ENCODE measurements around the gene CHMP2A.
"Not testable (repeated sequence)": the region's sequence is repeated elsewhere in the genome, so short reads cannot be mapped to it uniquely, and the experiment has no call there.

Gene CHMP2A

GRCh38 chr19:58547323-58548312 lies 7.3 kb downstream of the CHMP2A start:
- no peak for TF ChIP-seq JUND (IDR thresholded peaks at IDR 0.05; ENCODE audit: low read depth)
- in situ Hi-C loops (cut with HindIII; ENCODE audit: low pct_unique_long_range_greater_than_20kb, low sequenced_read_pairs) = no loop called here
- DNase-seq (ENCODE audit: low read depth in 1 of 2, low spot score in 1 of 2) = no peak

GRCh38 chr19:58546019-58546530 lies 8.8 kb downstream of the CHMP2A start:
- no peak for DNase-seq (ENCODE audit: low read depth in 1 of 2, low spot score in 1 of 2)
- TF ChIP-seq JUND (IDR thresholded peaks at IDR 0.05; ENCODE audit: low read depth) = no peak
- in situ Hi-C loops (cut with HindIII; ENCODE audit: low pct_unique_long_range_greater_than_20kb, low sequenced_read_pairs) = no loop called here

DNA sequence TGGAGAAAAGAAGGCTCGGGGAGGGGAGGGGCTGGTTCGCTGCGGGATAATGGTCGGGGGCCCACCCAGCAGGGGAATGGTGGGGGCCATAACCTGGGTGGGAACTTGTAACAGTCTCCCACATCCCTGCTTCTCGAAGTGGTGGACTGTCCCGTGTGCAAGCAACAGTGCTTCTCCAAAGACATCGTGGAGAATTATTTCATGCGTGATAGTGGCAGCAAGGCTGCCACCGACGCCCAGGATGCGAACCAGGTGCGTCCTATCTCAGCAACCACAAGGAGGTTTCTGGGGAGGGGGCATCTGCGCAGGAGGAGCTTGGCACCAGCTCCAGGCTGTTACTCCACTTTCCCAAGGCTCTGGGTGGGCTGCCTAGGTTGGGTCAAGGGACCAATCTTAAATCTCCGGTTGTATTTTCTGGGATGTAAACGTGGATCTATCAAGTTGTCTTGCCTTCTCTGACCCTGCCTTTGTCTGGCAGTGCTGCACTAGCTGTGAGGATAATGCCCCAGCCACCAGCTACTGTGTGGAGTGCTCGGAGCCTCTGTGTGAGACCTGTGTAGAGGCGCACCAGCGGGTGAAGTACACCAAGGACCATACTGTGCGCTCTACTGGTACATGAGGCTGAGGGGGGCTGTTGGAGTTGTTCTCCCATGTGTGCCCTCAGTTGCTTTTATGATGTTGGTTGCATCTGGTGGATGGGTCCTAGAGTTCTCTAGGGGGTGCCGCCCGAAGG lies 9.5 kb downstream of the CHMP2A start:
- no peak for DNase-seq (ENCODE audit: low read depth in 1 of 2, low spot score in 1 of 2)
- in situ Hi-C loops (cut with HindIII; ENCODE audit: low pct_unique_long_range_greater_than_20kb, low sequenced_read_pairs) = no loop called here
- no peak for TF ChIP-seq JUND (IDR thresholded peaks at IDR 0.05; ENCODE audit: low read depth)

DNA sequence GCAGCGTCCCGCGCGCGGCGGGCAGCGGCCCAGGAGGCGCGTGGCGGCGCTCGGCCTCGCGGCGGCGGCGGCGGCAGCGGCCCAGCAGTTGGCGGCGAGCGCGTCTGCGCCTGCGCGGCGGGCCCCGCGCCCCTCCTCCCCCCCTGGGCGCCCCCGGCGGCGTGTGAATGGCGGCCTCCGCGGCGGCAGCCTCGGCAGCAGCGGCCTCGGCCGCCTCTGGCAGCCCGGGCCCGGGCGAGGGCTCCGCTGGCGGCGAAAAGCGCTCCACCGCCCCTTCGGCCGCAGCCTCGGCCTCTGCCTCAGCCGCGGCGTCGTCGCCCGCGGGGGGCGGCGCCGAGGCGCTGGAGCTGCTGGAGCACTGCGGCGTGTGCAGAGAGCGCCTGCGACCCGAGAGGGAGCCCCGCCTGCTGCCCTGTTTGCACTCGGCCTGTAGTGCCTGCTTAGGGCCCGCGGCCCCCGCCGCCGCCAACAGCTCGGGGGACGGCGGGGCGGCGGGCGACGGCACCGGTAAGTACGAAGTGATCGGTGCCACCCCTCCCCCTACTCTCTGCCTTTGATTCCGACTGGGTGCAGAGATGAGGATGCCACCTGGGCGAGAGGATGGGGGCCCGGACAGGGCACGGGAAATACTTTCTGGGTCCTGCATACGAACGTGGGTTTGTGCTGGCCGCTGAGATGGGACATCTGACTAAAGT lies 10.2 kb downstream of the CHMP2A start:
- no peak for TF ChIP-seq JUND (IDR thresholded peaks at IDR 0.05; ENCODE audit: low read depth)
- in situ Hi-C loops (cut with HindIII; ENCODE audit: low pct_unique_long_range_greater_than_20kb, low sequenced_read_pairs) = no loop called here
- peak in 1 of 2 experiments; percentile 65 for DNase-seq (ENCODE audit: low read depth in 1 of 2, low spot score in 1 of 2)

DNA sequence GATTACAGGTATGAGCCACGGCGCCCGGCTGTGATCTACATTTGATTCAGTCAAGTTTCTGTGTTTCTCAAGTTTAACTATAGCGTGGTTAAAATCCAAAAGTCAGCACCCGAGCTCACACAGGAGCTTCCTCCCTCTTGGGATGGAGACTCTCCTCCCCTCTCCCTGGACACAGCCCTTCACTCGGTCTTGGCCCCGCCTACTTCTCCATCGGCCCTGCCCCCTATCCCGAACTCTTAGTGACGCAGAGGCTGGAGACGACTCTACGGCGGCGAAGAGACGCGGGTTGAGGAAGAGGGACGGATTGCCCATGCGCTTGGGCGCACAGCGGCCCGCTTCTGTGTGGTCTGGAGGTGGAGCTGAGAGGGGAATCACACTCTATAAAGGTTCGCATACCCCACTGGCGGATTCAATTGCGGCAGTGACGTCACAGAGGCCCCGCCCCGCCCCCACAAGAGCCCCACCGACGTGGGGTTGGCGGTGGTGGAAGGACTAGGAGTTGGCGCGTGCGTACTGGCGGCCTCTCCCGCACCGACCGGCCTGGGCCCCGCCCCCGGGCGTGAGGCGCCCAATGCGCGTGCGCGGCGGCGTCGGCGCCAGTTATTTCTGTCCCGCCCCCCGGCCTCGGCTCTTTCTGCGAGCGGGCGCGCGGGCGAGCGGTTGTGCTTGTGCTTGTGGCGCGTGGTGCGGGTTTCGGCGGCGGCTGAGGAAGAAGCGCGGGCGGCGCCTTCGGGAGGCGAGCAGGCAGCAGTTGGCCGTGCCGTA lies 10.9 kb downstream of the CHMP2A start, which contains the start of gene TRIM28:
Gene TRIM28, plus strand, starts transcription at position 239 of the 765 bp plus-strand sequence. CDS start 694 bp downstream, outside the sequence.
- in situ Hi-C loops (cut with HindIII; ENCODE audit: low pct_unique_long_range_greater_than_20kb, low sequenced_read_pairs) = no loop called here
- peak; percentile 96 to 98 for DNase-seq (ENCODE audit: low read depth in 1 of 2, low spot score in 1 of 2)
- no peak for TF ChIP-seq JUND (IDR thresholded peaks at IDR 0.05; ENCODE audit: low read depth)

- in situ Hi-C loops (cut with HindIII; ENCODE audit: low pct_unique_long_range_greater_than_20kb, low sequenced_read_pairs) = not testable (repeated sequence)
Observed at GRCh38 chr19:58542641-58543372, 12.1 kb downstream of the CHMP2A start.

GRCh38 chr19:58539169-58539559 lies 15.7 kb downstream of the CHMP2A start:
- DNase-seq (ENCODE audit: low read depth in 1 of 2, low spot score in 1 of 2); in situ Hi-C loops (cut with HindIII; ENCODE audit: low pct_unique_long_range_greater_than_20kb, low sequenced_read_pairs): not testable (repeated sequence)

More at GRCh38 chr19:58542641-58543372, 12.1 kb downstream of the CHMP2A start:
- DNase-seq (ENCODE audit: low read depth in 1 of 2, low spot score in 1 of 2) = not testable (repeated sequence)

- in situ Hi-C loops (cut with HindIII; ENCODE audit: low pct_unique_long_range_greater_than_20kb, low sequenced_read_pairs) = no loop called here
- no peak for TF ChIP-seq JUND (IDR thresholded peaks at IDR 0.05; ENCODE audit: low read depth)
- no peak for DNase-seq (ENCODE audit: low read depth in 1 of 2, low spot score in 1 of 2)
Observed at GRCh38 chr19:58538257-58539168, 16.4 kb downstream of the CHMP2A start.

DNA sequence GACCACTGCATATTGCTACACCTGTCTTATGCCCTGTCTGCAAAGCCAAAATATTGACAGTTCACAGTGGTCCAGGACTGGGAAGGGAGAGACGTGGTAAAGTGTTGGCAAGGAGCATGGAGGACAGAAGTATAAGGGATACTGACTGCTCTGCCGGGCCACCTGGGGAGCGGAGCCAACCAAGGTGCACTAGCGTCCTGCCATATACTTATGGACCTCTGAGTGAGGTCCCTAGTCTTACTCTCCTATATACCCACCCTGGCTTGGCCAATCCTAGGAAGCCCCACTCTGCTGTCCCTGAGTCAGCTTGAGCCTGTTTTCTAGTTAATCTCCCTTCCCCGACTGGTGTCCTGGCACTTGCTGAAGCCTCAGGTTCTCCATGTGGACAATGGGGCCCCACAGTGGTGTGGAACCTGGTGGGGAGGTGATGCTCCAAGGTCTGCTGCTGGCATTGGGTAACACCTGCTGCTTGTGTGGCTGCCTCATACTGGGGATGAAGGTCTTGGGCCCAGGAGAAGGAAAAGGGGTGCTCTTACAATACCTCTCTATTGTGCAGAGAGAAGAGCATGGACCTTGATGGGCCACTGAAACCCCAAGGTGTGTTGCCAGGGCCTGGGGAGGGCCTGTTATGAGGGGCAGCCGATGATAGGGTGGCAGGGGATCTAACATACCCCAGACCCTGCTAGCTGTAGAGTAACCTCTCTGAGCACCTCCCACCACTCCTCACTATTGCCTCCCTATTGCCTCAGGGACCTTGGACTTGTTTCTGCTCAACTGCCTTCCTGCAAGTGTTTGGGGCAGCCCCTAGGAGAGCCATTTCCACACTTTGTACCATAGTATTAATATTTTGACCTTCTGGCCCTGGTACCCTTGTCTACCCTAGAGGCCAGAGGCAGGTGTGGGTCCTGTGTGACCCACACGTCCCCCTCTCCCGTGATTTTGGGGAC lies 17.8 kb downstream of the CHMP2A start:
- in situ Hi-C loops (cut with HindIII; ENCODE audit: low pct_unique_long_range_greater_than_20kb, low sequenced_read_pairs) = no loop called here
- TF ChIP-seq JUND (IDR thresholded peaks at IDR 0.05; ENCODE audit: low read depth) = no peak
- no peak for DNase-seq (ENCODE audit: low read depth in 1 of 2, low spot score in 1 of 2)
